Esophagus mucosa (tissue), 1 donor: Measurements from ENCODE around the gene BMPR1A. TPM values are rescaled to one million over a fixed set of nuclear protein-coding genes. Genes with fewer than 3 reads are reported as not detected.
A peak's percentile ranks its signal among the peaks of the same experiment; 100 is the strongest.
"Not testable (repeated sequence)": the region's sequence is repeated elsewhere in the genome, so short reads cannot be mapped to it uniquely, and the experiment has no call there.

ENCODE experiments used
- ATAC-seq: fragments of 200-7000 bp; cut with Tn5 transposase; one replicate; pipeline ENCODE4 v1.9.1; 2020
- total RNA-seq: library from RNA; stranded (reverse); gene quantifications from one replicate; pipeline ENCODE4 v1.2.4, GENCODE V29; 2023
- donor health status: DM: yes; HTN: yes; CAD: no.

The BMPR1A gene
- total RNA-seq, 1 donor from 2014 or later, result 17.3 TPM

GRCh38 chr10:86889997-86890396 is 133.6 kb downstream of the BMPR1A start:
- no peak for ATAC-seq

GRCh38 chr10:86898511-86898910 is 142.1 kb downstream of the BMPR1A start:
- ATAC-seq, result no peak

GRCh38 chr10:86899132-86899531 is 142.7 kb downstream of the BMPR1A start:
- no peak for ATAC-seq

GRCh38 chr10:86899670-86900276 is 143.4 kb downstream of the BMPR1A start:
- peak; percentile 57 for ATAC-seq

GRCh38 chr10:86900955-86901354 is 144.5 kb downstream of the BMPR1A start:
- no peak for ATAC-seq

GRCh38 chr10:86904600-86904999 is 148.2 kb downstream of the BMPR1A start:
- ATAC-seq, result no peak

- no peak for ATAC-seq
These were observed 149.0 kb downstream of the BMPR1A start for GRCh38 chr10:86905429-86905828.

- no peak for ATAC-seq
These were observed 158.3 kb downstream of the BMPR1A start for GRCh38 chr10:86914734-86915133.

- ATAC-seq, result peak; percentile 41
These were observed 161.6 kb downstream of the BMPR1A start for GRCh38 chr10:86918022-86918471.

GRCh38 chr10:86922553-86922961 is 166.1 kb downstream of the BMPR1A start:
- no peak for ATAC-seq

GRCh38 chr10:86929468-86930380 is 173.3 kb downstream of the BMPR1A start:
- ATAC-seq, result no peak

- no peak for ATAC-seq
These were observed 175.5 kb downstream of the BMPR1A start for GRCh38 chr10:86931872-86932271.

GRCh38 chr10:86932674-86933073 is 176.3 kb downstream of the BMPR1A start:
- ATAC-seq, result no peak

- not testable (repeated sequence) for ATAC-seq
These were observed 177.8 kb downstream of the BMPR1A start for GRCh38 chr10:86934162-86934711.

- no peak for ATAC-seq
These were observed 180.5 kb downstream of the BMPR1A start for GRCh38 chr10:86936661-86937501.

- ATAC-seq, result no peak
These were observed 181.2 kb downstream of the BMPR1A start for GRCh38 chr10:86937502-86938154.

GRCh38 chr10:86938260-86938659 is 181.8 kb downstream of the BMPR1A start:
- no peak for ATAC-seq

GRCh38 chr10:86940076-86940475 is 183.7 kb downstream of the BMPR1A start:
- not testable (repeated sequence) for ATAC-seq

- ATAC-seq, result no peak
These were observed 184.3 kb downstream of the BMPR1A start for GRCh38 chr10:86940677-86941076.

GRCh38 chr10:86941426-86941825 is 185.0 kb downstream of the BMPR1A start:
- ATAC-seq, result no peak

GRCh38 chr10:86941991-86942421 is 185.6 kb downstream of the BMPR1A start:
- no peak for ATAC-seq
